HG02798 (cell line): ENCODE data around the gene CUBN.
A peak's percentile ranks its signal among the peaks of the same experiment; 100 is the strongest.

Experiments used
- ATAC-seq: cut with Tn5 transposase; IDR thresholded peaks from one replicate; pipeline ENCODE4 v1.9.1; 2021; ENCODE audit warnings: mild to moderate bottlenecking; ENCODE audit not compliant: unreplicated experiment, poor library complexity

The CUBN gene

GRCh38 chr10:16811765-16812164, 317.8 kb downstream of the CUBN start:
- ATAC-seq, result no peak

GRCh38 chr10:16811292-16811691, 318.3 kb downstream of the CUBN start:
- no peak for ATAC-seq

GRCh38 chr10:16809074-16809718, 320.4 kb downstream of the CUBN start:
- peak; percentile 92 for ATAC-seq

GRCh38 chr10:16804123-16804522, 325.5 kb downstream of the CUBN start:
- ATAC-seq, result no peak

- ATAC-seq, result no peak
Observed at GRCh38 chr10:16803464-16803863, 326.1 kb downstream of the CUBN start.

- peak; percentile 89 for ATAC-seq
Observed at GRCh38 chr10:16799621-16800020, 330.0 kb downstream of the CUBN start.

- ATAC-seq, result no peak
Observed at GRCh38 chr10:16798571-16798970, 331.0 kb downstream of the CUBN start.

GRCh38 chr10:16795410-16796073, 334.1 kb downstream of the CUBN start:
- no peak for ATAC-seq

GRCh38 chr10:16794005-16794404, 335.6 kb downstream of the CUBN start:
- ATAC-seq, result no peak

- no peak for ATAC-seq
Observed at GRCh38 chr10:16792675-16793074, 336.9 kb downstream of the CUBN start.

- ATAC-seq, result no peak
Observed at GRCh38 chr10:16789765-16790164, 339.8 kb downstream of the CUBN start.

GRCh38 chr10:16789261-16789660, 340.4 kb downstream of the CUBN start:
- no peak for ATAC-seq

- no peak for ATAC-seq
Observed at GRCh38 chr10:16788778-16789177, 340.8 kb downstream of the CUBN start.

GRCh38 chr10:16788125-16788524, 341.5 kb downstream of the CUBN start:
- ATAC-seq, result no peak

GRCh38 chr10:16787361-16787791, 342.2 kb downstream of the CUBN start:
- peak; percentile 54 for ATAC-seq

- no peak for ATAC-seq
Observed at GRCh38 chr10:16780338-16780880, 349.2 kb downstream of the CUBN start.

- peak; percentile 80 for ATAC-seq
Observed at GRCh38 chr10:16779384-16779915, 350.2 kb downstream of the CUBN start.

- peak; percentile 48 for ATAC-seq
Observed at GRCh38 chr10:16777473-16778370, 351.9 kb downstream of the CUBN start.

GRCh38 chr10:16776896-16777295, 352.7 kb downstream of the CUBN start:
- ATAC-seq, result no peak
